ENCODE data around the gene RNF14. TPM values are rescaled to one million over a fixed set of nuclear protein-coding genes. Genes with fewer than 3 reads are reported as not detected.

The RNF14 gene
- total and polyA plus RNA-seq, 9 of the 15 experiments (the other 6 are each of a cell fraction or from before 2014, with no cell fraction given) = 36.3 to 140 (median 75.1) TPM

- TF ChIP-seq, protein P1, sequence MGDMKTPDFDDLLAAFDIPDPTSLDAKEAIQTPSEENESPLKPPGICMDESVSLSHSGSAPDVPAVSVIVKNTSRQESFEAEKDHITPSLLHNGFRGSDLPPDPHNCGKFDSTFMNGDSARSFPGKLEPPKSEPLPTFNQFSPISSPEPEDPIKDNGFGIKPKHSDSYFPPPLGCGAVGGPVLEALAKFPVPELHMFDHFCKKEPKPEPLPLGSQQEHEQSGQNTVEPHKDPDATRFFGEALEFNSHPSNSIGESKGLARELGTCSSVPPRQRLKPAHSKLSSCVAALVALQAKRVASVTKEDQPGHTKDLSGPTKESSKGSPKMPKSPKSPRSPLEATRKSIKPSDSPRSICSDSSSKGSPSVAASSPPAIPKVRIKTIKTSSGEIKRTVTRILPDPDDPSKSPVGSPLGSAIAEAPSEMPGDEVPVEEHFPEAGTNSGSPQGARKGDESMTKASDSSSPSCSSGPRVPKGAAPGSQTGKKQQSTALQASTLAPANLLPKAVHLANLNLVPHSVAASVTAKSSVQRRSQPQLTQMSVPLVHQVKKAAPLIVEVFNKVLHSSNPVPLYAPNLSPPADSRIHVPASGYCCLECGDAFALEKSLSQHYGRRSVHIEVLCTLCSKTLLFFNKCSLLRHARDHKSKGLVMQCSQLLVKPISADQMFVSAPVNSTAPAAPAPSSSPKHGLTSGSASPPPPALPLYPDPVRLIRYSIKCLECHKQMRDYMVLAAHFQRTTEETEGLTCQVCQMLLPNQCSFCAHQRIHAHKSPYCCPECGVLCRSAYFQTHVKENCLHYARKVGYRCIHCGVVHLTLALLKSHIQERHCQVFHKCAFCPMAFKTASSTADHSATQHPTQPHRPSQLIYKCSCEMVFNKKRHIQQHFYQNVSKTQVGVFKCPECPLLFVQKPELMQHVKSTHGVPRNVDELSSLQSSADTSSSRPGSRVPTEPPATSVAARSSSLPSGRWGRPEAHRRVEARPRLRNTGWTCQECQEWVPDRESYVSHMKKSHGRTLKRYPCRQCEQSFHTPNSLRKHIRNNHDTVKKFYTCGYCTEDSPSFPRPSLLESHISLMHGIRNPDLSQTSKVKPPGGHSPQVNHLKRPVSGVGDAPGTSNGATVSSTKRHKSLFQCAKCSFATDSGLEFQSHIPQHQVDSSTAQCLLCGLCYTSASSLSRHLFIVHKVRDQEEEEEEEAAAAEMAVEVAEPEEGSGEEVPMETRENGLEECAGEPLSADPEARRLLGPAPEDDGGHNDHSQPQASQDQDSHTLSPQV (IDR thresholded peaks at IDR 0.05) = peak; percentile 73
- TF ChIP-seq MED1 (CRISPR knock-in tag; IDR thresholded peaks at IDR 0.05; ENCODE audit: borderline replicate concordance) (no peak), TGIF2 (CRISPR knock-in tag; IDR thresholded peaks at IDR 0.05) (no peak), ZNF263 (CRISPR knock-in tag; IDR thresholded peaks at IDR 0.05; ENCODE audit: borderline replicate concordance) (no peak), HMG20A (CRISPR knock-in tag; conservative IDR thresholded peaks at IDR 0.05) (no peak), PTTG1 (tag; IDR thresholded peaks at IDR 0.05; ENCODE audit: low read depth) (no peak), IRF9 (tag; IDR thresholded peaks at IDR 0.05) (no peak), MXI1 (IDR thresholded peaks at IDR 0.05; ENCODE audit: low read depth, low read length) (no peak), HLTF (IDR thresholded peaks at IDR 0.05) (0 out of 2 replicates have a peak, but pooled peaks have one; percentile 13), PPARD (CRISPR knock-in tag; IDR thresholded peaks at IDR 0.05) (no peak), PHF21A (IDR thresholded peaks at IDR 0.05; ENCODE audit: borderline replicate concordance, low read depth) (no peak), TAF9B (IDR thresholded peaks at IDR 0.05; ENCODE audit: partially characterized antibody) (peak; percentile 71)
- TF ChIP-seq, protein P2, sequence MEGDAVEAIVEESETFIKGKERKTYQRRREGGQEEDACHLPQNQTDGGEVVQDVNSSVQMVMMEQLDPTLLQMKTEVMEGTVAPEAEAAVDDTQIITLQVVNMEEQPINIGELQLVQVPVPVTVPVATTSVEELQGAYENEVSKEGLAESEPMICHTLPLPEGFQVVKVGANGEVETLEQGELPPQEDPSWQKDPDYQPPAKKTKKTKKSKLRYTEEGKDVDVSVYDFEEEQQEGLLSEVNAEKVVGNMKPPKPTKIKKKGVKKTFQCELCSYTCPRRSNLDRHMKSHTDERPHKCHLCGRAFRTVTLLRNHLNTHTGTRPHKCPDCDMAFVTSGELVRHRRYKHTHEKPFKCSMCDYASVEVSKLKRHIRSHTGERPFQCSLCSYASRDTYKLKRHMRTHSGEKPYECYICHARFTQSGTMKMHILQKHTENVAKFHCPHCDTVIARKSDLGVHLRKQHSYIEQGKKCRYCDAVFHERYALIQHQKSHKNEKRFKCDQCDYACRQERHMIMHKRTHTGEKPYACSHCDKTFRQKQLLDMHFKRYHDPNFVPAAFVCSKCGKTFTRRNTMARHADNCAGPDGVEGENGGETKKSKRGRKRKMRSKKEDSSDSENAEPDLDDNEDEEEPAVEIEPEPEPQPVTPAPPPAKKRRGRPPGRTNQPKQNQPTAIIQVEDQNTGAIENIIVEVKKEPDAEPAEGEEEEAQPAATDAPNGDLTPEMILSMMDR (IDR thresholded peaks at IDR 0.05 in 2 of 3, conservative IDR thresholded peaks at IDR 0.05 in 1 of 3; ENCODE audit: insufficient read depth in 2 of 3, low read depth in 1 of 3, low read length in 3 of 3) = no peak
- TF ChIP-seq, protein P3, sequence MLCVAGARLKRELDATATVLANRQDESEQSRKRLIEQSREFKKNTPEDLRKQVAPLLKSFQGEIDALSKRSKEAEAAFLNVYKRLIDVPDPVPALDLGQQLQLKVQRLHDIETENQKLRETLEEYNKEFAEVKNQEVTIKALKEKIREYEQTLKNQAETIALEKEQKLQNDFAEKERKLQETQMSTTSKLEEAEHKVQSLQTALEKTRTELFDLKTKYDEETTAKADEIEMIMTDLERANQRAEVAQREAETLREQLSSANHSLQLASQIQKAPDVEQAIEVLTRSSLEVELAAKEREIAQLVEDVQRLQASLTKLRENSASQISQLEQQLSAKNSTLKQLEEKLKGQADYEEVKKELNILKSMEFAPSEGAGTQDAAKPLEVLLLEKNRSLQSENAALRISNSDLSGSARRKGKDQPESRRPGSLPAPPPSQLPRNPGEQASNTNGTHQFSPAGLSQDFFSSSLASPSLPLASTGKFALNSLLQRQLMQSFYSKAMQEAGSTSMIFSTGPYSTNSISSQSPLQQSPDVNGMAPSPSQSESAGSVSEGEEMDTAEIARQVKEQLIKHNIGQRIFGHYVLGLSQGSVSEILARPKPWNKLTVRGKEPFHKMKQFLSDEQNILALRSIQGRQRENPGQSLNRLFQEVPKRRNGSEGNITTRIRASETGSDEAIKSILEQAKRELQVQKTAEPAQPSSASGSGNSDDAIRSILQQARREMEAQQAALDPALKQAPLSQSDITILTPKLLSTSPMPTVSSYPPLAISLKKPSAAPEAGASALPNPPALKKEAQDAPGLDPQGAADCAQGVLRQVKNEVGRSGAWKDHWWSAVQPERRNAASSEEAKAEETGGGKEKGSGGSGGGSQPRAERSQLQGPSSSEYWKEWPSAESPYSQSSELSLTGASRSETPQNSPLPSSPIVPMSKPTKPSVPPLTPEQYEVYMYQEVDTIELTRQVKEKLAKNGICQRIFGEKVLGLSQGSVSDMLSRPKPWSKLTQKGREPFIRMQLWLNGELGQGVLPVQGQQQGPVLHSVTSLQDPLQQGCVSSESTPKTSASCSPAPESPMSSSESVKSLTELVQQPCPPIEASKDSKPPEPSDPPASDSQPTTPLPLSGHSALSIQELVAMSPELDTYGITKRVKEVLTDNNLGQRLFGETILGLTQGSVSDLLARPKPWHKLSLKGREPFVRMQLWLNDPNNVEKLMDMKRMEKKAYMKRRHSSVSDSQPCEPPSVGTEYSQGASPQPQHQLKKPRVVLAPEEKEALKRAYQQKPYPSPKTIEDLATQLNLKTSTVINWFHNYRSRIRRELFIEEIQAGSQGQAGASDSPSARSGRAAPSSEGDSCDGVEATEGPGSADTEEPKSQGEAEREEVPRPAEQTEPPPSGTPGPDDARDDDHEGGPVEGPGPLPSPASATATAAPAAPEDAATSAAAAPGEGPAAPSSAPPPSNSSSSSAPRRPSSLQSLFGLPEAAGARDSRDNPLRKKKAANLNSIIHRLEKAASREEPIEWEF (CRISPR knock-in tag; IDR thresholded peaks at IDR 0.05) = no peak
These were observed 45.2 kb upstream of the RNF14 start, which contains the start of gene DELE1 (continued) for GRCh38 chr5:141923448-141924313.

Data from K562 (cell line).